Activated CD4-positive, alpha-beta T cell treated with anti-CD3 and anti-CD28 coated beads, Interleukin-2, amount 10 ng/mL, durations not matched to agents 7 days and 5 days (primary cell): ENCODE results near the gene CYP19A1. TPM values are rescaled to one million over a fixed set of nuclear protein-coding genes. Genes with fewer than 3 reads are reported as not detected.

ENCODE experiments used
- CTCF ChIA-PET: fragments of 350-600 bp; sonication (Branson Sonifier 250); formaldehyde crosslinking; loops from one replicate; lab custom pipeline; 2021; ENCODE audit warnings: antibody characterized with exemption; lab: Charles Lee
- POLR2A ChIA-PET: fragments of 350-600 bp; sonication (Branson Sonifier 250); formaldehyde crosslinking; loops from one replicate; lab custom pipeline; 2021; ENCODE audit warnings: antibody characterized with exemption; lab: Charles Lee
- DNase-seq: peaks from one replicate; pipeline ENCODE4 v3.0.0-alpha.2; 2020
- H3K27ac Mint-ChIP-seq: one replicate; pipeline ENCODE4 v1.8.0; 2021; ENCODE audit warnings: mild to moderate bottlenecking, moderate library complexity, mixed read lengths
- H3K27me3 Mint-ChIP-seq: one replicate; pipeline ENCODE4 v1.8.0; 2021; ENCODE audit warnings: mixed read lengths
- H3K36me3 Mint-ChIP-seq: one replicate; pipeline ENCODE4 v1.8.0; 2021; ENCODE audit warnings: low read depth, mixed read lengths
- H3K4me1 Mint-ChIP-seq: one replicate; pipeline ENCODE4 v1.8.0; 2021; ENCODE audit warnings: mixed read lengths
- H3K4me3 Mint-ChIP-seq: one replicate; pipeline ENCODE4 v1.8.0; 2021; ENCODE audit warnings: mild to moderate bottlenecking, moderate library complexity, mixed read lengths
- H3K9me3 Mint-ChIP-seq: one replicate; pipeline ENCODE4 v1.8.0; 2021; ENCODE audit warnings: mixed read lengths
- total RNA-seq, 2 experiments: library from RNA; stranded (reverse); gene quantifications; one replicate each; pipeline ENCODE4 v1.2.3, GENCODE V29; 2021

CYP19A1 gene
- total RNA-seq, 2 experiments from 2014 or later: not detected

GRCh38 chr15:51353976-51354375 lies 15.6 kb upstream of the CYP19A1 start:
- ChIA-PET CTCF (no interaction called here), POLR2A (no interaction called here)
- no peak overlapping the region for H3K4me3 Mint-ChIP-seq
- H3K27ac Mint-ChIP-seq: no peak overlapping the region
- H3K4me1 Mint-ChIP-seq: no peaks in the 10 kb centered on the region
- H3K9me3 Mint-ChIP-seq: no peaks in the 10 kb centered on the region
- H3K27me3 Mint-ChIP-seq: peaks cover 12% of the 10 kb centered on the region
- DNase-seq: no peak
- H3K36me3 Mint-ChIP-seq: no peaks in the 10 kb centered on the region

DNA sequence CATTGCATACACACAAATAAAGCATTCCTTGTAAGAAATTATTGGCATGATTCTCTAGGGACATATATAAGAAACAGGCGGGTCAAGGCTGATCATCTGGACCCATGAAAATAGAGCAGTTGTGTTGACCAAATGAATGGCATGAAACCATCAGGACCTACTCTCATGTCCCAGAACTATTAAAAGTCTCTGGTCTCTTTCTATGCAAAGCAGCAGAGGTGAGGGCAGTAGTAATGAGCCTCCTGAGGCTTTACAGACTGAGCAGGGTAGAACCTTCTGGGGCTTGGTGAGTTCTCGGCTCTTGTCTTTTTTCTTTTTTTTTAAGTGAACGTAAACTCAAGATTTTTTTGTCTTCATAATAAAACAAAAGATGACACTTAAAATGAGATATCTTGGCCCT lies 12.3 kb upstream of the CYP19A1 start:
- H3K36me3 Mint-ChIP-seq: no peaks in the 10 kb centered on the region
- no peaks in the 10 kb centered on the region for H3K9me3 Mint-ChIP-seq
- H3K4me3 Mint-ChIP-seq: no peak overlapping the region
- CTCF ChIA-PET: no interaction called here
- H3K27me3 Mint-ChIP-seq: peaks cover 16% of the 10 kb centered on the region
- H3K4me1 Mint-ChIP-seq: peaks cover 2% of the 10 kb centered on the region
- H3K27ac Mint-ChIP-seq: no peak overlapping the region
- DNase-seq: no peak
- POLR2A ChIA-PET: no interaction called here

- ChIA-PET CTCF (no interaction called here), POLR2A (no interaction called here)
- no peaks in the 10 kb centered on the region for H3K9me3 Mint-ChIP-seq
- H3K27me3 Mint-ChIP-seq: peaks cover 23% of the 10 kb centered on the region
- peaks cover 2% of the 10 kb centered on the region for H3K4me1 Mint-ChIP-seq
- DNase-seq: no peak
- H3K36me3 Mint-ChIP-seq: no peaks in the 10 kb centered on the region
- H3K4me3 Mint-ChIP-seq: no peak overlapping the region
- H3K27ac Mint-ChIP-seq: no peak overlapping the region
Observed at GRCh38 chr15:51349156-51349844, 10.9 kb upstream of the CYP19A1 start.

GRCh38 chr15:51348688-51349087 lies 10.3 kb upstream of the CYP19A1 start:
- no peak for DNase-seq
- POLR2A ChIA-PET: no interaction called here

GRCh38 chr15:51346136-51346535 lies 7.7 kb upstream of the CYP19A1 start:
- no peak for DNase-seq
- ChIA-PET POLR2A (no interaction called here), CTCF (no interaction called here)
- H3K4me3 Mint-ChIP-seq: no peak overlapping the region
- no peak overlapping the region for H3K27ac Mint-ChIP-seq
- H3K27me3 Mint-ChIP-seq: peaks cover 32% of the 10 kb centered on the region
- H3K36me3 Mint-ChIP-seq: no peaks in the 10 kb centered on the region
- H3K4me1 Mint-ChIP-seq: peaks cover 2% of the 10 kb centered on the region
- H3K9me3 Mint-ChIP-seq: no peaks in the 10 kb centered on the region

More at GRCh38 chr15:51348688-51349087, 10.3 kb upstream of the CYP19A1 start:
- CTCF ChIA-PET: no interaction called here
- peaks cover 2% of the 10 kb centered on the region for H3K4me1 Mint-ChIP-seq
- no peaks in the 10 kb centered on the region for H3K9me3 Mint-ChIP-seq
- H3K4me3 Mint-ChIP-seq: no peak overlapping the region
- peaks cover 22% of the 10 kb centered on the region for H3K27me3 Mint-ChIP-seq
- no peaks in the 10 kb centered on the region for H3K36me3 Mint-ChIP-seq
- no peak overlapping the region for H3K27ac Mint-ChIP-seq

- H3K4me3 Mint-ChIP-seq: no peak overlapping the region
- no peaks in the 10 kb centered on the region for H3K36me3 Mint-ChIP-seq
- H3K27ac Mint-ChIP-seq: no peak overlapping the region
- POLR2A ChIA-PET: no interaction called here
- no peaks in the 10 kb centered on the region for H3K4me1 Mint-ChIP-seq
- CTCF ChIA-PET: interaction anchor here (1.3 kb wide), 1 partner anchor 21 kb away, joined by 3 read pairs; no protein-coding TSS in a partner anchor
- H3K9me3 Mint-ChIP-seq: no peaks in the 10 kb centered on the region
- H3K27me3 Mint-ChIP-seq: peaks cover 40% of the 10 kb centered on the region
- DNase-seq: no peak
Observed at GRCh38 chr15:51343466-51343865, 5.1 kb upstream of the CYP19A1 start.

DNA sequence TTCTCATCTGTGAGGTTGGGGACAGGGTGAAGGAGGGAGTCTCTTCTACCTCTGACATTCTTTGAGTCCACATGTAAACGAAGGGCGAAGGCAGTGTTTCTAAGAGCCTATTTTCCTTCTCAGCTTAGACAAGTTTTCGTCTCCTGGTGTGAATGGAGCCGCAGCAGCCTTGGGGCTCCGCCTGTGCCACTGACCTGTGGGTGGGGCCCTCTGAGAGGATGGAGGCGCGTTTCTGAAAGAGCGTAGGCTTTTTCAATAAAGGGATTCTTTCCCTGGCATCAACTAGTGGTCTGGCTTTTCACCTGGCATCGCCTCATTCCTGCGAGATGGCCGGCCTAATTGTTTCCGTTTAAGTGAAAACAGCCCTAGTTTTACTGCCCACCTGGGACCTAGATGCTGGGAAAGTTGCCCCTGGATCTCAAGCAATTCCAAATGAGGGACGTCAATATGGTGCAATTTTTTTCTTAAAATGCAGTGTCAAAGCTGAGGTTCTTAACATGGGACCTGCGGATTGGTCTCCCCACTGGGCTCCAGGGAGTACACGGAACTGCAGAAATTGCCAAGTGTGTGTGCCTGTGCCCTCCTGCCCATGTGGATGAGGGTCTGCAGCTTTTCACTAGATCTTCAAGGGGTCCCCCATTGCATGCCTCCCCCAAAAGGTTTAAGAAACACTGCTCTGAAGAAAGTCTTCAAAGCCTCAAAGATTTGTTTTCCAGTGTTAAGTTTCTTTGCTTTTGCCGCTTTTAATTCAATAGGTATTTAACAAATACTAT lies 4.0 kb upstream of the CYP19A1 start:
- no peaks in the 10 kb centered on the region for H3K4me1 Mint-ChIP-seq
- no peaks in the 10 kb centered on the region for H3K36me3 Mint-ChIP-seq
- CTCF ChIA-PET: interaction anchor here (0.6 kb wide), 1 partner anchor 28 kb away, joined by 3 read pairs; no protein-coding TSS in a partner anchor
- no peaks in the 10 kb centered on the region for H3K9me3 Mint-ChIP-seq
- POLR2A ChIA-PET: no interaction called here
- DNase-seq: no peak
- no peak overlapping the region for H3K27ac Mint-ChIP-seq
- H3K4me3 Mint-ChIP-seq: no peak overlapping the region
- peaks cover 40% of the 10 kb centered on the region for H3K27me3 Mint-ChIP-seq

- ChIA-PET POLR2A (no interaction called here), CTCF (interaction anchor here (0.6 kb wide), 1 partner anchor 27 kb away, joined by 3 read pairs; no protein-coding TSS in a partner anchor)
- no peak within 1 kb of the TSS for H3K27ac Mint-ChIP-seq
- H3K4me1 Mint-ChIP-seq: no peaks in the 10 kb centered on the region
- DNase-seq: no peak
- no peaks in the 10 kb centered on the region for H3K9me3 Mint-ChIP-seq
- no peaks in the 10 kb centered on the region for H3K36me3 Mint-ChIP-seq
- H3K4me3 Mint-ChIP-seq: no peak within 1 kb of the TSS
- H3K27me3 Mint-ChIP-seq: peaks cover 38% of the 10 kb centered on the region
Observed at GRCh38 chr15:51341366-51342226, 3.2 kb upstream of the CYP19A1 start, which contains the start of gene GLDN. Gene GLDN (plus strand): TSS chr15:51341655. CDS start chr15:51341685, 30 bp downstream.

DNA sequence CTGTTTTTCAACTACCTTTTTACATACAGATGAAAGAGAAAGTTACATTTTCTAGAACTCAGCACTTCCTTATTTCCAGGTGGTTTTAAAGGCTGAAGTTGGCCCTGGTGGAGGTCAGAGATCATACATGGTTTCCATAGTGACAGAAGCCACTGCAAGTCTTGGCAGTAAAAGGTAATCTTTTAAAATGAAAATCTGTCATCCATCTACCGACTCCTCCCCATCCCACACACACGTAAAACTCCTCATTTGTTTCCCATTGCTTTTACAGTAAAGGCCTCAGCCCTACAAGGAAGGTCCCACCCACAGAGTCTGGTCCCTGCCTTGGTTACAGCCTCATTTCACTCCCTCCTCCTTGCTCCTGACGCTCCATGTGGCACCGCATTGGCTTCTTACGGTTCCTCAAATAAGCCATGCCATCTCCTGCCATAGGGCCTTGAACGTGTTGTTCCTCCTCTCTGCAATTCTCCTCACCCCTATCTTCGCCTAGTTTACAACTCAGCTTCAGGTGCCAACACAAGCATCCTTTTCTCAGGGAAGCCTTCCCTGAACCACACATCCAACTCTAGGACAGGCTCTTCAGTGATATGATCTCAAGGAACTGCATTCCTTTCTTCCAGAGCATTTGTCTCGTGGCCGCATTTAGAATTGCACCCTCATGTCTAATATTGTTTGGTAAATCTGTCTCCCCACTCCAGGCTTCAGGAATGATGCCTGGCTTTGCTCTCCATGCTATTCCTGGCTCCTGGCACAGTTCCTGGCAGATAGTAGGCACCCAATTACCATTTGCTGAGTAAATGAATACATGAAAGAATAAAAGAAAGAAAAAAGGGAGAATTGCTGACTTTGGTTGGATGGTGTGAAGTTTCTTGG lies 2.6 kb downstream of the CYP19A1 start:
- ChIA-PET CTCF (interaction anchor here (0.6 kb wide), 1 partner anchor 92 kb away, joined by 3 read pairs; no protein-coding TSS in a partner anchor), POLR2A (no interaction called here)
- no peaks in the 10 kb centered on the region for H3K9me3 Mint-ChIP-seq
- no peaks in the 10 kb centered on the region for H3K36me3 Mint-ChIP-seq
- H3K4me3 Mint-ChIP-seq: no peak overlapping the region
- no peak overlapping the region for H3K27ac Mint-ChIP-seq
- no peaks in the 10 kb centered on the region for H3K4me1 Mint-ChIP-seq
- H3K27me3 Mint-ChIP-seq: peaks cover 9% of the 10 kb centered on the region
- DNase-seq: no peak

GRCh38 chr15:51335087-51335486 lies 3.3 kb downstream of the CYP19A1 start:
- Mint-ChIP-seq H3K36me3 (no peaks in the 10 kb centered on the region), H3K27me3 (peaks cover 7% of the 10 kb centered on the region), H3K9me3 (no peaks in the 10 kb centered on the region), H3K4me3 (no peak overlapping the region), H3K27ac (no peak overlapping the region), H3K4me1 (no peaks in the 10 kb centered on the region)
- CTCF ChIA-PET: no interaction called here
- DNase-seq: no peak
- POLR2A ChIA-PET: no interaction called here

DNA sequence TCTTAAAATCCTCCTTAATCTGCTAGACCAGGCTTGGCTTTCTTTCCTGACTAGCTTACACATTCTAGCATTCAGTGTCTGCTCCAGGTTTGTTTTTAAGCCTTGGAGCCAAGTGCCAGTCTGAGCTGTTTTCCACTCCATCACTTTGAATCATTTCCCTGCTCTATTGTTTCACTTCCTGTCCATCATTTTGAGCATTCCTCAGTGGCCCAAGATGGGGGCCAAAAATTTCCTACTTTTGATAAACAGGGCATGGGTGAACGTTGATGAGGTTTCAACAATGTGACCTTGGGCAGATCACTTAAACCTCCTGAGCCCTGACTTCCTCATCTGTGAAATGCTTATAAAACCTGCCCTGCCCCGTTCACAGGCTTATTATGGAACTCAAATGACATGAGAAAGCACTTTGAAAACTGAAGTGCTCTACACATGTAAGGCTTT lies 4.4 kb downstream of the CYP19A1 start:
- no peak overlapping the region for H3K27ac Mint-ChIP-seq
- H3K36me3 Mint-ChIP-seq: no peaks in the 10 kb centered on the region
- no peak overlapping the region for H3K4me3 Mint-ChIP-seq
- H3K4me1 Mint-ChIP-seq: no peaks in the 10 kb centered on the region
- POLR2A ChIA-PET: no interaction called here
- CTCF ChIA-PET: no interaction called here
- H3K27me3 Mint-ChIP-seq: peaks cover 11% of the 10 kb centered on the region
- DNase-seq: no peak
- no peaks in the 10 kb centered on the region for H3K9me3 Mint-ChIP-seq

GRCh38 chr15:51333571-51333970 lies 4.8 kb downstream of the CYP19A1 start:
- H3K36me3 Mint-ChIP-seq: no peaks in the 10 kb centered on the region
- POLR2A ChIA-PET: no interaction called here
- H3K4me3 Mint-ChIP-seq: no peak overlapping the region
- H3K9me3 Mint-ChIP-seq: no peaks in the 10 kb centered on the region
- no peak overlapping the region for H3K27ac Mint-ChIP-seq
- H3K27me3 Mint-ChIP-seq: peaks cover 11% of the 10 kb centered on the region
- H3K4me1 Mint-ChIP-seq: no peaks in the 10 kb centered on the region
- no peak for DNase-seq
- CTCF ChIA-PET: no interaction called here
